Endothelial cell of umbilical vein (primary cell): Measurements from ENCODE around the gene CHL1. TPM values are rescaled to one million over a fixed set of nuclear protein-coding genes. Genes with fewer than 3 reads are reported as not detected.

ENCODE experiments used
- BruUV-seq: library from RNA; stranded (reverse); fragments of 400-500 nt; replicated peaks from 2 replicates; lab custom pipeline; 2021; lab: Mats Ljungman, UMichigan
- CTCF ChIA-PET: fragments of 300-600, 350-600 bp; sonication (Branson Sonifier 250); formaldehyde crosslinking; loops from one replicate; lab custom pipeline; 2021; ENCODE audit warnings: antibody characterized with exemption, inconsistent platforms; lab: Charles Lee
- POLR2A ChIA-PET: fragments of 300-600, 350-600 bp; sonication (Branson Sonifier 250); formaldehyde crosslinking; loops from one replicate; lab custom pipeline; 2021; ENCODE audit warnings: antibody characterized with exemption, inconsistent platforms; lab: Charles Lee
- DNase-seq: peaks from one replicate; pipeline ENCODE4 v3.0.0-alpha.2; 2011; ENCODE audit warnings: low read depth, low spot score
- FAIRE-seq: peaks from 2 replicates; lab custom pipeline; 2011; peaks lifted over from hg19 to GRCh38; lab: Jason Lieb, UNC
- H2AFZ ChIP-seq: 2 replicates; pipeline ENCODE4 v1.6.0; 2012; ENCODE audit warnings: low read depth, low read length, control low read depth, inconsistent platforms
- H3K27ac ChIP-seq: 2 replicates; pipeline ENCODE4 v1.5.1; 2011; ENCODE audit warnings: low read depth, mild to moderate bottlenecking, control low read depth, low read length, moderate library complexity; ENCODE audit not compliant: insufficient read depth
- H3K27me3 ChIP-seq, 2 experiments: 2 replicates each; pipeline versions ENCODE4 v1.6.0 to v1.6.1; 2011; ENCODE audit warnings: low read length in 2 of 2, mixed read lengths in 1 of 2; ENCODE audit not compliant: control insufficient read depth in 2 of 2, insufficient read depth in 2 of 2
- H3K36me3 ChIP-seq, 2 experiments: 2 replicates in 1 of 2; 3 replicates in 1 of 2; pipeline ENCODE4 v1.5.1; 2011; ENCODE audit warnings: low read length in 2 of 2, mild to moderate bottlenecking in 1 of 2, moderate library complexity in 1 of 2; ENCODE audit not compliant: control insufficient read depth in 2 of 2, insufficient read depth in 2 of 2; ENCODE audit errors: extremely low read depth in 1 of 2
- H3K4me1 ChIP-seq: 3 replicates; pipeline ENCODE4 v1.5.1; 2011; ENCODE audit warnings: mild to moderate bottlenecking, low read length; ENCODE audit not compliant: control insufficient read depth, insufficient read depth; ENCODE audit errors: extremely low read depth
- H3K4me2 ChIP-seq: 2 replicates; pipeline ENCODE4 v1.6.1; 2011; ENCODE audit warnings: low read length, control low read depth, mixed read lengths; ENCODE audit not compliant: insufficient read depth
- H3K4me3 ChIP-seq, 3 experiments: fragments of 200-600 bp in 1 of 3; sonication (generic), shearing (Covaris generic) in 1 of 3; replicated peaks in 1 of 3; 2 replicates each; pipeline ENCODE4 v1.5.1; 2011 to 2016; ENCODE audit warnings: control low read depth in 3 of 3, low read length in 3 of 3, mild to moderate bottlenecking in 2 of 3, inconsistent platforms in 1 of 3, low read depth in 1 of 3, moderate library complexity in 1 of 3; ENCODE audit not compliant: insufficient read depth in 1 of 3
- H3K79me2 ChIP-seq: 2 replicates; pipeline ENCODE4 v1.6.0; 2012; ENCODE audit warnings: low read length, inconsistent platforms; ENCODE audit not compliant: control insufficient read depth, insufficient read depth
- H3K9ac ChIP-seq: replicated peaks from 2 replicates; pipeline ENCODE3; 2011; ENCODE audit warnings: low read length, control low read depth; ENCODE audit not compliant: insufficient read depth; ENCODE audit errors: extremely low read depth
- H3K9me1 ChIP-seq: replicated peaks from 3 replicates; pipeline ENCODE4 v1.6.0; 2011; ENCODE audit warnings: mild to moderate bottlenecking, low read length; ENCODE audit not compliant: control insufficient read depth, insufficient read depth; ENCODE audit errors: extremely low read depth
- H3K9me3 ChIP-seq: replicated peaks from 2 replicates; pipeline ENCODE4 v1.5.1; 2012; ENCODE audit warnings: low read length, inconsistent platforms; ENCODE audit not compliant: control insufficient read depth, insufficient read depth
- H4K20me1 ChIP-seq: replicated peaks from 2 replicates; pipeline ENCODE3; 2011; ENCODE audit warnings: mild to moderate bottlenecking, low read length; ENCODE audit not compliant: control insufficient read depth, insufficient read depth; ENCODE audit errors: extremely low read depth
- EZH2 ChIP-seq: IDR thresholded peaks from 2 replicates; pipeline ENCODE4 v1.6.1; 2012; ENCODE audit warnings: borderline replicate concordance, low read depth, mild to moderate bottlenecking, moderate library complexity, low read length, inconsistent platforms; ENCODE audit not compliant: severe bottlenecking
- FOS ChIP-seq: IDR thresholded peaks from 2 replicates; pipeline ENCODE4 v1.6.1; 2011; ENCODE audit warnings: mild to moderate bottlenecking, low read length, moderate library complexity, borderline replicate concordance; ENCODE audit not compliant: insufficient read depth
- GATA2 ChIP-seq: IDR thresholded peaks from 2 replicates; pipeline ENCODE4 v1.7.0; 2011; ENCODE audit warnings: low read depth, mild to moderate bottlenecking, moderate library complexity, mixed read lengths, low read length; ENCODE audit not compliant: insufficient read length, insufficient read depth
- JUN ChIP-seq: IDR thresholded peaks from 2 replicates; pipeline ENCODE4 v1.6.1; 2011; ENCODE audit warnings: borderline replicate concordance, low read depth; ENCODE audit not compliant: insufficient read length, insufficient read depth
- MAX ChIP-seq: IDR thresholded peaks from 2 replicates; pipeline ENCODE4 v1.6.1; 2011; ENCODE audit not compliant: insufficient read depth, insufficient read length
- MYC ChIP-seq: IDR thresholded peaks from one replicate; pipeline ENCODE4 v1.6.1; 2011; ENCODE audit warnings: mild to moderate bottlenecking, low read depth, low read length
- POLR2A ChIP-seq: IDR thresholded peaks from 2 replicates; pipeline ENCODE4 v1.6.1; 2012; ENCODE audit warnings: low read depth, mild to moderate bottlenecking, control low read depth, low read length
- POLR2AphosphoS5 ChIP-seq: IDR thresholded peaks from 2 replicates; pipeline ENCODE4 v1.6.1; 2012; ENCODE audit warnings: low read depth, mild to moderate bottlenecking, control low read depth, low read length, moderate library complexity; ENCODE audit not compliant: insufficient read depth
- dilution Hi-C: fragments of 300-500 bp; cut with MboI; formaldehyde crosslinking; loops from one replicate; pipeline ENCODE4 v1.15.0; 2019; ENCODE audit warnings: low sequenced_read_pairs; ENCODE audit not compliant: extremely low pct_ligation_motif_present
- intact Hi-C: fragments of 100-400 bp; cut with micrococcal nuclease; formaldehyde crosslinking; loops from one replicate; pipeline ENCODE4 v1.10.0; 2022
- polyA plus RNA-seq, 4 experiments: library from polyadenylated mRNA; depleted of rRNA in 3 of 4; stranded (reverse) in 3 of 4; unstranded in 1 of 4; fragments of >200 nt; gene quantifications; 2 replicates each; pipeline versions ENCODE4 v1.2.1 to v1.2.3, GENCODE V29; 2011 to 2012; ENCODE audit warnings: missing spikeins in 1 of 4
- total RNA-seq: library from RNA; stranded (reverse); gene quantifications from 2 replicates; pipeline ENCODE4 v1.2.3, GENCODE V29; 2021
- TF ChIP-seq, protein P1 (sequence below), 2 donors: IDR thresholded peaks; 1 replicate in 1 of 2; 2 replicates in 1 of 2; pipeline ENCODE4 v1.5.1; 2011; ENCODE audit warnings: low read length in 2 of 2, mild to moderate bottlenecking in 2 of 2, moderate library complexity in 2 of 2, control low read depth in 1 of 2, inconsistent platforms in 1 of 2, low read depth in 1 of 2; ENCODE audit not compliant: insufficient read depth in 1 of 2; ENCODE audit errors: extremely low read depth in 1 of 2

The CHL1 gene
- total and polyA plus RNA-seq, 2 donors (not counting 3 experiments of a cell fraction or from before 2014, with no cell fraction given), result not detected

GRCh38 chr3:359672-360071 is 163.1 kb downstream of the CHL1 start:
- ChIA-PET POLR2A (no interaction called here), CTCF (no interaction called here)
- FAIRE-seq (no peak), DNase-seq (no peak)
- no peak overlapping the region for H3K9ac ChIP-seq
- no peak overlapping the region for H3K27ac ChIP-seq
- BruUV-seq, result no TSS peak
- H3K36me3 ChIP-seq, result no peaks in the 10 kb centered on the region
- H4K20me1 ChIP-seq, result no peaks in the 10 kb centered on the region
- no peak overlapping the region for H2AFZ ChIP-seq
- TF ChIP-seq, protein P1, sequence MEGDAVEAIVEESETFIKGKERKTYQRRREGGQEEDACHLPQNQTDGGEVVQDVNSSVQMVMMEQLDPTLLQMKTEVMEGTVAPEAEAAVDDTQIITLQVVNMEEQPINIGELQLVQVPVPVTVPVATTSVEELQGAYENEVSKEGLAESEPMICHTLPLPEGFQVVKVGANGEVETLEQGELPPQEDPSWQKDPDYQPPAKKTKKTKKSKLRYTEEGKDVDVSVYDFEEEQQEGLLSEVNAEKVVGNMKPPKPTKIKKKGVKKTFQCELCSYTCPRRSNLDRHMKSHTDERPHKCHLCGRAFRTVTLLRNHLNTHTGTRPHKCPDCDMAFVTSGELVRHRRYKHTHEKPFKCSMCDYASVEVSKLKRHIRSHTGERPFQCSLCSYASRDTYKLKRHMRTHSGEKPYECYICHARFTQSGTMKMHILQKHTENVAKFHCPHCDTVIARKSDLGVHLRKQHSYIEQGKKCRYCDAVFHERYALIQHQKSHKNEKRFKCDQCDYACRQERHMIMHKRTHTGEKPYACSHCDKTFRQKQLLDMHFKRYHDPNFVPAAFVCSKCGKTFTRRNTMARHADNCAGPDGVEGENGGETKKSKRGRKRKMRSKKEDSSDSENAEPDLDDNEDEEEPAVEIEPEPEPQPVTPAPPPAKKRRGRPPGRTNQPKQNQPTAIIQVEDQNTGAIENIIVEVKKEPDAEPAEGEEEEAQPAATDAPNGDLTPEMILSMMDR (IDR thresholded peaks at IDR 0.05; ENCODE audit: extremely low read depth in 1 of 2, insufficient read depth in 1 of 2, low read depth in 1 of 2, low read length in 2 of 2), result no peak
- no peak overlapping the region for H3K4me2 ChIP-seq
- no peak overlapping the region for H3K4me3 ChIP-seq
- dilution Hi-C loops (no loop called here), intact Hi-C loops (no loop called here)
- H3K27me3 ChIP-seq, result no peaks in the 10 kb centered on the region
- H3K9me1 ChIP-seq, result no peaks in the 10 kb centered on the region
- H3K4me1 ChIP-seq, result no peaks in the 10 kb centered on the region
- no peaks in the 10 kb centered on the region for H3K79me2 ChIP-seq
- H3K9me3 ChIP-seq, result no peaks in the 10 kb centered on the region

DNA sequence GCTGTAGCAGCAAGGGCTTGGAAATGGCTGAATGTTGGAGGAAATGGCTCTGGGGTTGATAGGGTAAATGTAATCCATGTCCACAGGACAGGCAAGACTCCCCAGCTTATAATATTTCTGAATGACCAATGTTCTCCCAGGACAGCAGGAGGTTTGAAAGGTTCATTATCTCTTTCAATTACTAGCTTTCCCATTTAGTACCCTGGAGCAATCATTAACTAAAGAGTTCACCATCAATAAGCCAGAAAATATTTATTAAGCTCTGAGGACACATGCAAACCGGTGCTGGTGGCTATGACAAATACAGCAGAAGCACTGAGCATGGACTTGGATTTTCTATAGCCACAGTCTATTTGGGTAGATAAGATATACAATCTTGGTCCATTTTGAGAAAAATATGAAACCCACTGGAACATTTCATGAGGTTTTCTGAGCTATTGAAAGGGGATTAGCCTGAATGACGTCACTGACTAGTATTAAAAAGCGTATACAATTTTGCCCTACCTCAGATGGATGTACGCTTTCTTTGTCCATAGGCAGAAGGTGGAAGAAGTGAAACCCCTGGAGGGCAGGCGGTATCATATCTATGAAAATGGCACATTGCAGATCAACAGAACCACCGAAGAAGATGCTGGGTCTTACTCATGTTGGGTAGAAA is 166.2 kb downstream of the CHL1 start:
- Histone ChIP-seq H3K4me3 (no peak overlapping the region), H3K9ac (no peak overlapping the region), H3K27me3 (no peaks in the 10 kb centered on the region), H4K20me1 (no peaks in the 10 kb centered on the region), H3K4me1 (no peaks in the 10 kb centered on the region), H2AFZ (no peak overlapping the region), H3K79me2 (no peaks in the 10 kb centered on the region), H3K36me3 (no peaks in the 10 kb centered on the region), H3K4me2 (no peak overlapping the region), H3K9me3 (no peaks in the 10 kb centered on the region), H3K9me1 (no peaks in the 10 kb centered on the region), H3K27ac (no peak overlapping the region)
- POLR2A ChIA-PET, result no interaction called here
- dilution Hi-C loops, result no loop called here
- no peak for TF ChIP-seq MAX
- TF ChIP-seq EZH2, result no peak
- TF ChIP-seq FOS, result no peak
- no peak for TF ChIP-seq POLR2AphosphoS5
- TF ChIP-seq MYC, result no peak
- no peak for TF ChIP-seq POLR2A
- TF ChIP-seq JUN, result no peak
- TF ChIP-seq, protein P1 (IDR thresholded peaks at IDR 0.05; ENCODE audit: extremely low read depth in 1 of 2, insufficient read depth in 1 of 2, low read depth in 1 of 2, low read length in 2 of 2), result no peak
- no peak for TF ChIP-seq GATA2
- DNase-seq, result no peak
- CTCF ChIA-PET, result interaction anchor here (1.7 kb wide), 1 partner anchor 9 kb away, joined by 5 read pairs; no protein-coding TSS in a partner anchor
- FAIRE-seq, result no peak
- no TSS peak for BruUV-seq
- intact Hi-C loops, result no loop called here
